Measurements from ENCODE around the gene ESPN.
A peak's percentile ranks its signal among the peaks of the same experiment; 100 is the strongest.
"Not testable (repeated sequence)": the region's sequence is repeated elsewhere in the genome, so short reads cannot be mapped to it uniquely, and the experiment has no call there.

The ESPN gene

DNA sequence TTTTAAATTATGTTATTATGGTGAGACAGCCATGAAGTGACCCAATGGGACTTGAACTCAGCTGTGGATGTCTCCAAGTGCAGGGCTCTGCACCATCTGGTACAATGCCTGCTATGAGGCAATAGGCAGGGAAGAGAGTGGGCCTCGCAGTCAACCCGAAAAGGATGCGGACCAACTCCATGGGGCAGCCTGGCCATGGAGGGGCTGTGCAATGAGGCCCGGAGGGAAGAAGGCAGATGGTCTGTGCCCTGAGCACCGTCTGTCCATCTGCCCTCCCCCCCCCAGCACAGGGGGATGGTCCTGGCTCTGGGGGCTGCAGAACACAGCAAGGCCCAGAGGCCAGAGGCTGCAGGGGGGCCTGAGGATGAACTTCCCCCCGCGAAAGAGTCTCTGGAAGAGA, 17.0 kb downstream of the ESPN start:
- Histone ChIP-seq H3K9ac (ENCODE audit: insufficient read length, low read depth) (no peak overlapping the region), H3K4me1 (ENCODE audit: insufficient read depth, insufficient read length) (peaks cover 16% of the 10 kb centered on the region), H3K9me3 (ENCODE audit: insufficient read depth, low read length) (no peaks in the 10 kb centered on the region), H3K4me3 (ENCODE audit: insufficient read length, low read depth) (no peak overlapping the region), H3K36me3 (ENCODE audit: insufficient read depth, insufficient read length, low read length) (no peaks in the 10 kb centered on the region), H3K27me3 (ENCODE audit: insufficient read depth, insufficient read length) (peaks cover 9% of the 10 kb centered on the region)
- no peak for DNase-seq (ENCODE audit: low read depth, low spot score)
- no peak for TF ChIP-seq ZNF274 (IDR thresholded peaks at IDR 0.05; ENCODE audit: low read depth, low read length)
- no peak for TF ChIP-seq YY1 (IDR thresholded peaks at IDR 0.05; ENCODE audit: insufficient read depth, insufficient read length)
- TF ChIP-seq SUZ12 (IDR thresholded peaks at IDR 0.05; ENCODE audit: extremely low read depth, insufficient read depth, insufficient read length): no peak

DNA sequence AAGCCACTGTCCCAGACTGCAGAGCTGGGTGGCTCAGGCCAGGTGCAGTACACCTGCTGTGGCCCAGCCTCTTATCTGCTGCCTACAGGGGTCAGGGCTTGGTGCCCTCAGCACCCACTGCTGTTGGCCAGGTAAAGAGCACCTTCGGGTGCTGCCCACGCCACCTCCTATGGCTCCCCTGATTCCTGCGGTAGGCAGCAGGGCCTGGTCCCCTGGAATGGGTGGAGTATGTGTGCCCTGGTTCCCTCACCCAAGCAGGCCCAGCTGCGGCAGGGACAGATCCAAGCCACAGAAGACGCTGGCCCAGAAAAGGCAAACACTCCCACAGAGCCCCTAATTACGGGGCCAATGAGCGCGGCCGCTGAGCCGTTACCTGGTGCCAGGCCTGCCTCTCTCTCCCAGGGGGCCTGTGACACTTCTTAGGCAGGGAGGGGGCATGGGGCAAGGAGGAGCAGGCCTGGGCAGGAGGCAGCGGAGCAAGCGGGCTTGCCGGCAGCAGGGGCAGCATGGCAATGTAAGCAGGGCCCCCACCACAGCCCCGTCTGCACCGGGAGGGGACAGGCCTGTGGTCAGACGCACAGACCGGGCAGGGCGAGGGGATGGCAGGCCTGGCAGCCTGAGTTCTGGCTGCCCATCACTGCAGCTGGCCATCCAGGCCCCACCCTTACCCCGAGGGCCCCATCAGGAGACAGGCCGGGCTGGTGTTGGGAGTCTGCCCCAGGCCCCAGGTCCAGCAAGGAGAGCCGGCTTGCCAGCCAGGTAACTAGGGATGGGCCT, 19.0 kb downstream of the ESPN start:
- Histone ChIP-seq H3K4me3 (ENCODE audit: insufficient read length, low read depth) (no peak overlapping the region), H3K4me1 (ENCODE audit: insufficient read depth, insufficient read length) (peaks cover 12% of the 10 kb centered on the region)
- TF ChIP-seq SUZ12 (IDR thresholded peaks at IDR 0.05; ENCODE audit: extremely low read depth, insufficient read depth, insufficient read length): no peak
- no peak for TF ChIP-seq YY1 (IDR thresholded peaks at IDR 0.05; ENCODE audit: insufficient read depth, insufficient read length)
- no peak for TF ChIP-seq ZNF274 (IDR thresholded peaks at IDR 0.05; ENCODE audit: low read depth, low read length)

DNA sequence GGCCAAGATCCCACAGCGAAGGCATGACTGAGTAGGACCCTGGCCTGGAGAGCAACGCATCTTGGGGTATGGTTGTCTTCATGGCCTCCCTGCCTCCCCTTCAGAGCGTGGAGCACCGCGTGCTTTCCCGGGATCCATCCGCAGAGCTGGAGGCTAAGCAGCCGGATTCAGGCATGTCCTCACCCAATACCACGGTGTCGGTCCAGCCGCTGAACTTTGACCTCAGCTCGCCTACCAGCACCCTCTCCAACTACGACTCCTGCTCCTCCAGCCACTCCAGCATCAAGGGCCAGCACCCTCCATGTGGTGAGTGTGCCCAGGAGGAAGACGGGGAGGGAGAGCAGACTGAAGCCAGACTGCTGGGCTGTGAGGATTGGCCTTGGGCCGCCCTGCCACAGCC, 19.8 kb downstream of the ESPN start:
- Histone ChIP-seq H3K9ac (ENCODE audit: insufficient read length, low read depth) (no peak overlapping the region), H3K27me3 (ENCODE audit: insufficient read depth, insufficient read length) (peaks cover 9% of the 10 kb centered on the region), H3K9me3 (ENCODE audit: insufficient read depth, low read length) (no peaks in the 10 kb centered on the region), H3K36me3 (ENCODE audit: insufficient read depth, insufficient read length, low read length) (no peaks in the 10 kb centered on the region), H3K4me1 (ENCODE audit: insufficient read depth, insufficient read length) (peaks cover 12% of the 10 kb centered on the region), H3K4me3 (ENCODE audit: insufficient read length, low read depth) (no peak overlapping the region)
- DNase-seq (ENCODE audit: low read depth, low spot score): no peak
- TF ChIP-seq YY1 (IDR thresholded peaks at IDR 0.05; ENCODE audit: insufficient read depth, insufficient read length) (no peak), ZNF274 (IDR thresholded peaks at IDR 0.05; ENCODE audit: low read depth, low read length) (no peak)

More for the DNA sequence above, 19.0 kb downstream of the ESPN start:
- peaks cover 9% of the 10 kb centered on the region for H3K27me3 ChIP-seq (ENCODE audit: insufficient read depth, insufficient read length)
- no peaks in the 10 kb centered on the region for H3K9me3 ChIP-seq (ENCODE audit: insufficient read depth, low read length)
- no peak for DNase-seq (ENCODE audit: low read depth, low spot score)
- H3K36me3 ChIP-seq (ENCODE audit: insufficient read depth, insufficient read length, low read length): no peaks in the 10 kb centered on the region
- no peak overlapping the region for H3K9ac ChIP-seq (ENCODE audit: insufficient read length, low read depth)

DNA sequence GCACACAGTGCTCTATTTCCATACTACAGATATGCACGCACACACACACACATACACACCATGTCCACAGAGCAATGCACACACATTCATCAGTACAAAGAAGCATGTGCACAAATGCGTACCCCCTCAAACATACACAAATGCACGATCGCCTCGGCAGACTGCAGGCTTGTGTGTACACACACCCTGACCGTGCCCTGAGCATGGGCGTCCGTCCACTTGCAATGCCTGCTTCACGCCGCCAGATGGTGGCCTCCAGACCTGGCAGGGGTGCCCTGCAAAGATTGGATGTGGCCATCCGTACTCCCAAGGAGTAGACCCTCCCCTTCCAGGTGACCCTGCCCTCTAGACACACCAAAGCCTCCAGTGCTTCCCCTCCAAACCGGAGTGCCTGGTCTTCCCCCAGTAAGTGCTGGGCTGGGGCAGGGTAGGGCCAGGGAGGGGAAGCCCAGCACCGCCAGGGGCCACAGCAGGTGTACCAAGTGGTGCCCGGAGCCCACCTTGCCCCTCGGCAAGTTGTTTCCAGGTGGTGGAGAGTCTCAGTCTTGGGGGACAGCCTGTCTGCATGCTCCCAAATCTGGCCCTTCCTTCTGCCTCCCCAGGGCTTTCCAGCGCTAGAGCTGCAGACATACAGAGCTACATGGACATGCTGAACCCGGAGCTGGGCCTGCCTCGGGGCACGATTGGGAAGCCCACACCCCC, 20.6 kb downstream of the ESPN start:
- peaks cover 15% of the 10 kb centered on the region for H3K4me1 ChIP-seq (ENCODE audit: insufficient read depth, insufficient read length)
- no peaks in the 10 kb centered on the region for H3K9me3 ChIP-seq (ENCODE audit: insufficient read depth, low read length)
- no peak for DNase-seq (ENCODE audit: low read depth, low spot score)
- no peak for TF ChIP-seq SUZ12 (IDR thresholded peaks at IDR 0.05; ENCODE audit: extremely low read depth, insufficient read depth, insufficient read length)
- no peak for TF ChIP-seq ZNF274 (IDR thresholded peaks at IDR 0.05; ENCODE audit: low read depth, low read length)
- TF ChIP-seq YY1 (IDR thresholded peaks at IDR 0.05; ENCODE audit: insufficient read depth, insufficient read length): no peak
- H3K27me3 ChIP-seq (ENCODE audit: insufficient read depth, insufficient read length): peaks cover 9% of the 10 kb centered on the region
- H3K4me3 ChIP-seq (ENCODE audit: insufficient read length, low read depth): no peak overlapping the region
- H3K9ac ChIP-seq (ENCODE audit: insufficient read length, low read depth): no peak overlapping the region
- no peaks in the 10 kb centered on the region for H3K36me3 ChIP-seq (ENCODE audit: insufficient read depth, insufficient read length, low read length)

DNA sequence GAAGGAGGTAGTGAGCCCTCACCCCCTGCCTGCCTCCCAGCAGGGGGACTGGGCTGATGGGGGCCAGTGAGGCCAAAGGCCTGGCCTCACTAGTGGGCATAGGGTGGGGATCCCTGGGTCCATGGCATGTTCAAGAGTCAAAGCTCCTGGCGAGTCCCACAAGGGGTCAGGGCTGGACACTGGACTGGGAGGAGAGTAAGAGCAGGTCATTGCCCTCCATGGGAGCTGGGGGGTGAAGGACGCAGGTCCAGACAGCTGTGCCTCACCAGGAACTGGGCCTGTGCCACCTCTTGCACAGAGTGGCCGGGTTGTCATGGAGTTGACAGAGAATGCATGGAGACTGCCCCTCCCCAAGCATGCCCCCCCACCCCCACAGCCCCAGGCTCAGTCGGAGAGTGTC, 21.4 kb downstream of the ESPN start:
- H3K9ac ChIP-seq (ENCODE audit: insufficient read length, low read depth); H3K9me3 ChIP-seq (ENCODE audit: insufficient read depth, low read length); H3K27me3 ChIP-seq (ENCODE audit: insufficient read depth, insufficient read length); H3K36me3 ChIP-seq (ENCODE audit: insufficient read depth, insufficient read length, low read length); DNase-seq (ENCODE audit: low read depth, low spot score); H3K4me3 ChIP-seq (ENCODE audit: insufficient read length, low read depth): not testable (repeated sequence)
- H3K4me1 ChIP-seq (ENCODE audit: insufficient read depth, insufficient read length): peaks cover 13% of the 10 kb centered on the region

DNA sequence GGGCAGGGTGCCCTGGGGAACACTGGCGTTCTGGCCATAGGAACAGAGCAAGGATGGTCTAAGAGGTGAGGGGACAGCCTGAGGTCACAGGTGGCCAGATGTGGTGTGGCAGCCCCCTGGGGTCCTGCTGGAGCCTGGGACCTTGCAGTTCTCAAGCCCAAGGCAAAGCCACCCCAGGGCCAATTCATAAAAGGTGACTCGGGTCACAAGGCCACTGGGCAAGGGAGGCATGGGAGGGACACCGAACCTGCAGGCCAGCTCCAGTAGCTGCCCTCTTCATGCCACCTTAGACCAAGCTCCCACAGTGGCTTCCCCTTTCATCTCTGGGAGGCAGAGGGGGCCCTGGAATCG, 22.1 kb downstream of the ESPN start:
- TF ChIP-seq ZNF274 (IDR thresholded peaks at IDR 0.05; ENCODE audit: low read depth, low read length) (no peak), YY1 (IDR thresholded peaks at IDR 0.05; ENCODE audit: insufficient read depth, insufficient read length) (no peak), SUZ12 (IDR thresholded peaks at IDR 0.05; ENCODE audit: extremely low read depth, insufficient read depth, insufficient read length) (no peak)
- Histone ChIP-seq H3K27me3 (ENCODE audit: insufficient read depth, insufficient read length) (no peaks in the 10 kb centered on the region), H3K4me3 (ENCODE audit: insufficient read length, low read depth) (peak overlapping the region; percentile 34), H3K9ac (ENCODE audit: insufficient read length, low read depth) (peak overlapping the region; percentile 72), H3K36me3 (ENCODE audit: insufficient read depth, insufficient read length, low read length) (no peaks in the 10 kb centered on the region), H3K4me1 (ENCODE audit: insufficient read depth, insufficient read length) (peaks cover 7% of the 10 kb centered on the region), H3K9me3 (ENCODE audit: insufficient read depth, low read length) (no peaks in the 10 kb centered on the region)
- DNase-seq (ENCODE audit: low read depth, low spot score): no peak

DNA sequence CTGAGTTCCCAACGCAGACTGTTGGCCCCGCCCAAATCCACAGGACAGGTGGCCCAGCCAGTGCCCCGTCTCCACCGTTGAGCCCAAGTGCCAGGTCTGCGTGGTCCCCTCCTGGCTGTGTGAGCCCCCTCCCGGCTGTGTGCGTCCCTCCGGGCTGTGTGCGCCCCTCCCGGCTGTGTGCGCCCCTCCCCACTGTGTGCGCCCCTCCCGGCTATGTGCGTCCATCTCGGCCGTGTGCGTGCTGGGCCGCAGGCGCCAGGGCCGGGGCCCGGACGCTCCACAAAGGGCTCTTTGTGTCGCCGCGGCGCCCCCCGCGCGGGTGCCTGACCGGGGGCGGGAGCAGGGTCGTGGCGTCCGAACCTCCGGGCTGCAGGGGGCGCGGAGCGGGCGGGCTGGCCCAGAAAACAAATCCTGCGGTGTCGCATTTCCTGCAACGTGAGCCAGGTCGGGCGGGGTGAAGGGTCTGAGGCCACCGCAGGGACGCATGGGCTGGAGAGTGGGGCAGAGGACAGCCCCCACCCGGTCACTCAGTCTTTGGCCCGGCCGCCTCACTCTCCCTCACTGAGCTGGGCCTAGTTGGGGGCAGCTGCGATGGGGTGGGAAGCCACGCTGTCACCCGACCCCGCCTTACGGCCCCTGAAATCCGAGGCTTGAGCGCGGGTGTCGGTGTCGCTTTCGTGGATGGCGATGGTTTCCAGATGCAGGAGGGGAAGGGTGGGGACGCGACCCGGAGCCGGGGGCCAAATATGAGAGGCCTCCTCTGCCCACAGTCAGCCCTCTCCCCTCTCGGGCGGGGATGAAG, 22.6 kb downstream of the ESPN start:
- Histone ChIP-seq H3K4me3 (ENCODE audit: insufficient read length, low read depth) (peak overlapping the region; percentile 34), H3K4me1 (ENCODE audit: insufficient read depth, insufficient read length) (peaks cover 7% of the 10 kb centered on the region), H3K9ac (ENCODE audit: insufficient read length, low read depth) (peak overlapping the region; percentile 72), H3K9me3 (ENCODE audit: insufficient read depth, low read length) (no peaks in the 10 kb centered on the region), H3K27me3 (ENCODE audit: insufficient read depth, insufficient read length) (no peaks in the 10 kb centered on the region), H3K36me3 (ENCODE audit: insufficient read depth, insufficient read length, low read length) (no peaks in the 10 kb centered on the region)
- DNase-seq (ENCODE audit: low read depth, low spot score): no peak
- TF ChIP-seq SUZ12 (IDR thresholded peaks at IDR 0.05; ENCODE audit: extremely low read depth, insufficient read depth, insufficient read length) (no peak), ZNF274 (IDR thresholded peaks at IDR 0.05; ENCODE audit: low read depth, low read length) (no peak), YY1 (IDR thresholded peaks at IDR 0.05; ENCODE audit: insufficient read depth, insufficient read length) (no peak)

Measured in NT2/D1 (cell line).